SK-N-SH (cell line): ENCODE results near the gene IQSEC1.

Source experiments
- CTCF ChIP-seq: fragments of 200-600 bp; sonication (generic); IDR thresholded peaks from 2 replicates; pipeline ENCODE4 v1.6.1; 2017; ENCODE audit warnings: antibody characterized with exemption, mild to moderate bottlenecking, moderate library complexity
- EP300 ChIP-seq, 2 experiments: IDR thresholded peaks; 2 replicates each; pipeline versions ENCODE4 v1.4.0 to v1.6.1; 2012; ENCODE audit warnings: borderline replicate concordance in 1 of 2, low read depth in 1 of 2, low read length in 1 of 2
- EZH2phosphoT487 ChIP-seq: fragments of 200-600 bp; sonication (generic); IDR thresholded peaks from 2 replicates; pipeline ENCODE4 v1.6.1; 2017; ENCODE audit warnings: low read depth, mixed run types, mild to moderate bottlenecking, antibody characterized with exemption, moderate library complexity, borderline replicate concordance
- JUND ChIP-seq: IDR thresholded peaks from 2 replicates; pipeline ENCODE4 v1.4.0; 2012
- MAX ChIP-seq: IDR thresholded peaks from 2 replicates; pipeline ENCODE4 v1.4.0; 2012; ENCODE audit warnings: low read depth
- NRF1 ChIP-seq: IDR thresholded peaks from 2 replicates; pipeline ENCODE4 v1.6.1; 2012; ENCODE audit warnings: low read depth, mild to moderate bottlenecking, low read length
- POLR2AphosphoS5 ChIP-seq: IDR thresholded peaks from 2 replicates; pipeline ENCODE4 v1.6.1; 2012; ENCODE audit warnings: low read depth, low read length

GRCh38 chr3:13042715-13043271 lies 30.4 kb downstream of the IQSEC1 start:
- TF ChIP-seq CTCF = no peak
- TF ChIP-seq POLR2AphosphoS5 = no peak
- no peak for TF ChIP-seq NRF1
- TF ChIP-seq JUND = no peak
- no peak for TF ChIP-seq EZH2phosphoT487
- TF ChIP-seq MAX = no peak
- TF ChIP-seq EP300 (IDR thresholded peaks at IDR 0.05; ENCODE audit: borderline replicate concordance in 1 of 2, low read depth in 1 of 2, low read length in 1 of 2) = no peak; a peak in 1 of 4 replicates
